Hematopoietic multipotent progenitor cell treated with erythropoietin and hydrocortisone succinate and interleukin-3 and kit ligand, for 15 days (in vitro differentiated cells): ENCODE data around the gene BCAS1.

ENCODE experiments used
- DNase-seq: peaks from one replicate; pipeline ENCODE4 v3.0.0-alpha.2; 2015; ENCODE audit warnings: low spot score

Gene BCAS1

GRCh38 chr20:54070187-54070987 is at the start of gene BCAS1:
BCAS1 (minus strand) TSS chr20:54070594; CDS start chr20:54058718, 11,876 bp downstream.
- no peak for DNase-seq

- DNase-seq: no peak
These were observed 49.4 kb upstream of the BCAS1 start for GRCh38 chr20:54119744-54120143.

- DNase-seq: no peak
These were observed 48.0 kb upstream of the BCAS1 start for GRCh38 chr20:54118220-54119001.

- no peak for DNase-seq
These were observed 46.3 kb upstream of the BCAS1 start for GRCh38 chr20:54116550-54117235.

- no peak for DNase-seq
These were observed 44.9 kb upstream of the BCAS1 start for GRCh38 chr20:54115172-54115854.

GRCh38 chr20:54114109-54114508 is 43.7 kb upstream of the BCAS1 start:
- DNase-seq: no peak

GRCh38 chr20:54113566-54113965 is 43.2 kb upstream of the BCAS1 start:
- no peak for DNase-seq

- no peak for DNase-seq
These were observed 42.0 kb upstream of the BCAS1 start for GRCh38 chr20:54112221-54112884.

GRCh38 chr20:54111460-54111859 is 41.1 kb upstream of the BCAS1 start:
- DNase-seq: no peak

GRCh38 chr20:54110457-54110856 is 40.1 kb upstream of the BCAS1 start:
- no peak for DNase-seq

GRCh38 chr20:54110041-54110440 is 39.6 kb upstream of the BCAS1 start:
- no peak for DNase-seq

GRCh38 chr20:54108817-54109216 is 38.4 kb upstream of the BCAS1 start:
- no peak for DNase-seq

- DNase-seq: no peak
These were observed 37.9 kb upstream of the BCAS1 start for GRCh38 chr20:54108326-54108642.

- DNase-seq: no peak
These were observed 37.4 kb upstream of the BCAS1 start for GRCh38 chr20:54107600-54108325.

GRCh38 chr20:54107181-54107580 is 36.8 kb upstream of the BCAS1 start:
- DNase-seq: no peak

- no peak for DNase-seq
These were observed 35.8 kb upstream of the BCAS1 start for GRCh38 chr20:54106162-54106561.

- no peak for DNase-seq
These were observed 35.3 kb upstream of the BCAS1 start for GRCh38 chr20:54105653-54106052.

- no peak for DNase-seq
These were observed 34.4 kb upstream of the BCAS1 start for GRCh38 chr20:54104781-54105180.

GRCh38 chr20:54103762-54104600 is 33.6 kb upstream of the BCAS1 start:
- DNase-seq: no peak
